SK-N-MC (cell line): ENCODE measurements around the gene AKAP13.

Experiments used
- EZH2 ChIP-seq: fragments of 200-600 bp; sonication (generic); IDR thresholded peaks from one replicate; pipeline ENCODE4 v1.6.1; 2017; ENCODE audit warnings: antibody characterized with exemption
- POLR2AphosphoS5 ChIP-seq: IDR thresholded peaks from 2 replicates; pipeline ENCODE4 v1.6.1; 2012; ENCODE audit warnings: mild to moderate bottlenecking, low read depth, low read length, borderline replicate concordance

- no peak for TF ChIP-seq POLR2AphosphoS5
- no peak for TF ChIP-seq EZH2
Measured at GRCh38 chr15:85583442-85583841, 203.0 kb downstream of the AKAP13 start.
